Measurements from ENCODE around the gene MYL11.

DNA sequence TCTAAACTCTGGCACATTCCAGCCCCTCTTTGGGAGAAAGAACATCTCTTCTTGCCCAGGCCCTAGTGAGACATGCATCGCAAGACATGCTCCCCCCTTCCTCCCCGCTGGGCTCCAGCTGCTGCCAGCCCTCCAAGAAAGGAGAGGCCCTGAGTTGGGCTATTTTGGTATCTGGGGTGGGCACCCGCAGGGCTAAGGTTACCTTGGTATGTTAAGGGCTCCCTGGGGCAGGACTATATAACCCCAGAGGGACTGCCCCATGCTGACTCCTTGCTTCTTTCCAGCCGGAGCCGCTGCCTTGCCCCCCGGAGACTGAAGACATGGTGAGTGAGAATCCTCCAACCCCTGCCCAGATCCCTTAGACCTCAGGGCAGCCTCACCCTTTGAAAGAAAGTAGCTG, at the start of gene MYL11:
- TF ChIP-seq CTCF (IDR thresholded peaks at IDR 0.05; ENCODE audit: low read length) (no peak), EZH2 (optimal IDR thresholded peaks at IDR 0.05; ENCODE audit: low read depth, low read length) (no peak)
